K562 (cell line): Measurements from ENCODE around the gene NOP14. TPM values are rescaled to one million over a fixed set of nuclear protein-coding genes. Genes with fewer than 3 reads are reported as not detected.

Experiments used
- CBX1 ChIP-seq: sonication (generic); IDR thresholded peaks from 2 replicates; pipeline ENCODE4 v1.6.1; 2016; ENCODE audit warnings: antibody characterized with exemption, low read depth, mild to moderate bottlenecking
- CCNT2 ChIP-seq: IDR thresholded peaks from 2 replicates; pipeline ENCODE4 v1.6.1; 2011; ENCODE audit warnings: borderline replicate concordance, low read depth, mild to moderate bottlenecking, moderate library complexity, mixed read lengths, low read length; ENCODE audit not compliant: insufficient read length; ENCODE audit errors: extremely low read depth
- E2F3 ChIP-seq: fragments of 250-450 bp; sonication (Bioruptor Pico); IDR thresholded peaks from 2 replicates; pipeline ENCODE4 v1.4.0; 2020; ENCODE audit warnings: mild to moderate bottlenecking
- E2F6 ChIP-seq, 2 experiments: IDR thresholded peaks; 2 replicates each; pipeline ENCODE4 v1.6.1; 2011; ENCODE audit warnings: borderline replicate concordance in 1 of 2, control low read depth in 1 of 2, low read depth in 1 of 2, low read length in 1 of 2, mild to moderate bottlenecking in 1 of 2, mixed read lengths in 1 of 2, moderate library complexity in 1 of 2; ENCODE audit not compliant: insufficient read depth in 1 of 2, insufficient read length in 1 of 2, poor library complexity in 1 of 2, severe bottlenecking in 1 of 2; ENCODE audit errors: extremely low read depth in 1 of 2
- FOXA1 ChIP-seq: fragments of 450-650 bp; IDR thresholded peaks from 2 replicates; pipeline ENCODE4 v1.6.1; 2016; ENCODE audit warnings: mild to moderate bottlenecking, borderline replicate concordance
- FOXJ2 ChIP-seq: fragments of 200-800 bp; sonication (Bioruptor generic); IDR thresholded peaks from 2 replicates; pipeline ENCODE4 v1.6.1; 2016; ENCODE audit warnings: missing genetic modification characterization, missing compliant biosample characterization
- HDAC6 ChIP-seq: IDR thresholded peaks from 2 replicates; pipeline ENCODE4 v1.6.1; 2012; ENCODE audit warnings: low read depth, mild to moderate bottlenecking, control low read depth, inconsistent platforms, low read length, moderate library complexity
- ILK ChIP-seq: fragments of 450-650 bp; IDR thresholded peaks from 2 replicates; pipeline ENCODE4 v1.6.1; 2016; ENCODE audit warnings: missing genetic modification characterization, low read depth, mild to moderate bottlenecking, missing compliant biosample characterization, moderate library complexity, borderline replicate concordance
- NFYB ChIP-seq: IDR thresholded peaks from 2 replicates; pipeline ENCODE4 v1.6.1; 2011; ENCODE audit warnings: mild to moderate bottlenecking, moderate library complexity; ENCODE audit not compliant: insufficient read length; ENCODE audit errors: extremely low read depth
- NR2C1 ChIP-seq, 2 experiments: fragments of 450-650 bp; IDR thresholded peaks; 2 replicates each; pipeline ENCODE4 v1.6.1; 2017; ENCODE audit warnings: mild to moderate bottlenecking in 2 of 2, antibody characterized with exemption in 1 of 2, inconsistent platforms in 1 of 2, missing compliant biosample characterization in 1 of 2, missing genetic modification characterization in 1 of 2
- PPARD ChIP-seq: fragments of 250-450 bp; sonication (Bioruptor Pico); IDR thresholded peaks from 2 replicates; pipeline ENCODE4 v1.8.0; 2022; ENCODE audit warnings: inconsistent platforms, mild to moderate bottlenecking, moderate library complexity
- SP2 ChIP-seq: IDR thresholded peaks from 2 replicates; pipeline ENCODE4 v1.6.1; 2011; ENCODE audit warnings: mild to moderate bottlenecking, low read depth, low read length, moderate library complexity; ENCODE audit not compliant: poor library complexity, severe bottlenecking; ENCODE audit errors: extremely low read depth
- TAF1 ChIP-seq: IDR thresholded peaks from 2 replicates; pipeline ENCODE4 v1.6.1; 2011; ENCODE audit warnings: mild to moderate bottlenecking, low read length, moderate library complexity; ENCODE audit not compliant: insufficient read depth, control insufficient read depth, severe bottlenecking; ENCODE audit errors: extremely low read depth
- ZNF140 ChIP-seq: fragments of 250-450 bp; sonication (Bioruptor Pico); IDR thresholded peaks from 2 replicates; pipeline ENCODE4 v1.8.0; 2021; ENCODE audit warnings: moderate library complexity, mild to moderate bottlenecking, inconsistent platforms
- ZNF24 ChIP-seq: fragments of 450-650 bp; IDR thresholded peaks from 2 replicates; pipeline ENCODE4 v1.6.1; 2016
- ZZZ3 ChIP-seq: fragments of 450-650 bp; IDR thresholded peaks from 2 replicates; pipeline ENCODE4 v1.6.1; 2016; ENCODE audit warnings: antibody characterized with exemption, mild to moderate bottlenecking, moderate library complexity
- polyA plus RNA-seq, 8 experiments: library from polyadenylated mRNA; depleted of rRNA in 4 of 8; stranded (reverse) in 5 of 8; unstranded in 3 of 8; fragments of >200 nt; fragmentation: Nextera tagmentation in 2 of 8; fragmentation: Illumina TruSeq in 1 of 8; extraction: Ambion mirVana in 2 of 8; extraction: Trizol in 1 of 8; gene quantifications; 2 replicates each; pipeline versions ENCODE4 v1.2.1 to v1.2.3, GENCODE V29; 2011 to 2014; ENCODE audit warnings: inconsistent platforms in 1 of 8, missing spikeins in 1 of 8
- total RNA-seq, 7 experiments: library from RNA; depleted of rRNA in 6 of 7; stranded (reverse); fragments of >200 nt in 6 of 7; fragmentation: Illumina TruSeq in 2 of 7; extraction: Trizol in 2 of 7; gene quantifications; 2 replicates each; pipeline versions ENCODE4 v1.2.1 to v1.2.3, GENCODE V29; 2011 to 2021; ENCODE audit warnings: low replicate concordance in 1 of 7
- TF ChIP-seq, protein P1 (sequence below): fragments of 450-650 bp; IDR thresholded peaks from 2 replicates; pipeline ENCODE4 v1.7.0; 2016; ENCODE audit warnings: borderline replicate concordance
- TF ChIP-seq, protein P2 (sequence below): fragments of 250-450 bp; sonication (Bioruptor Pico); IDR thresholded peaks from 2 replicates; pipeline ENCODE4 v1.4.0; 2020; ENCODE audit warnings: mild to moderate bottlenecking, moderate library complexity, borderline replicate concordance
- TF ChIP-seq, protein P3 (sequence below): sonication (generic); formaldehyde crosslinking; IDR thresholded peaks from 2 replicates; pipeline ENCODE4 v1.8.1; 2022; ENCODE audit warnings: missing genetic modification reagents

NOP14 gene
- total and polyA plus RNA-seq, 9 of the 15 experiments (the other 6 are each of a cell fraction or from before 2014, with no cell fraction given), result 12.7 to 76.0 (median 50.9) TPM

GRCh38 chr4:2963175-2963965 lies at the start of gene NOP14, which contains the start of gene GRK4 (continued):
- TF ChIP-seq, protein P1, sequence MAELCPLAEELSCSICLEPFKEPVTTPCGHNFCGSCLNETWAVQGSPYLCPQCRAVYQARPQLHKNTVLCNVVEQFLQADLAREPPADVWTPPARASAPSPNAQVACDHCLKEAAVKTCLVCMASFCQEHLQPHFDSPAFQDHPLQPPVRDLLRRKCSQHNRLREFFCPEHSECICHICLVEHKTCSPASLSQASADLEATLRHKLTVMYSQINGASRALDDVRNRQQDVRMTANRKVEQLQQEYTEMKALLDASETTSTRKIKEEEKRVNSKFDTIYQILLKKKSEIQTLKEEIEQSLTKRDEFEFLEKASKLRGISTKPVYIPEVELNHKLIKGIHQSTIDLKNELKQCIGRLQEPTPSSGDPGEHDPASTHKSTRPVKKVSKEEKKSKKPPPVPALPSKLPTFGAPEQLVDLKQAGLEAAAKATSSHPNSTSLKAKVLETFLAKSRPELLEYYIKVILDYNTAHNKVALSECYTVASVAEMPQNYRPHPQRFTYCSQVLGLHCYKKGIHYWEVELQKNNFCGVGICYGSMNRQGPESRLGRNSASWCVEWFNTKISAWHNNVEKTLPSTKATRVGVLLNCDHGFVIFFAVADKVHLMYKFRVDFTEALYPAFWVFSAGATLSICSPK, result no peak
- peak; percentile 88 for TF ChIP-seq CCNT2
- TF ChIP-seq ILK (tag), result no peak
- TF ChIP-seq, protein P2, sequence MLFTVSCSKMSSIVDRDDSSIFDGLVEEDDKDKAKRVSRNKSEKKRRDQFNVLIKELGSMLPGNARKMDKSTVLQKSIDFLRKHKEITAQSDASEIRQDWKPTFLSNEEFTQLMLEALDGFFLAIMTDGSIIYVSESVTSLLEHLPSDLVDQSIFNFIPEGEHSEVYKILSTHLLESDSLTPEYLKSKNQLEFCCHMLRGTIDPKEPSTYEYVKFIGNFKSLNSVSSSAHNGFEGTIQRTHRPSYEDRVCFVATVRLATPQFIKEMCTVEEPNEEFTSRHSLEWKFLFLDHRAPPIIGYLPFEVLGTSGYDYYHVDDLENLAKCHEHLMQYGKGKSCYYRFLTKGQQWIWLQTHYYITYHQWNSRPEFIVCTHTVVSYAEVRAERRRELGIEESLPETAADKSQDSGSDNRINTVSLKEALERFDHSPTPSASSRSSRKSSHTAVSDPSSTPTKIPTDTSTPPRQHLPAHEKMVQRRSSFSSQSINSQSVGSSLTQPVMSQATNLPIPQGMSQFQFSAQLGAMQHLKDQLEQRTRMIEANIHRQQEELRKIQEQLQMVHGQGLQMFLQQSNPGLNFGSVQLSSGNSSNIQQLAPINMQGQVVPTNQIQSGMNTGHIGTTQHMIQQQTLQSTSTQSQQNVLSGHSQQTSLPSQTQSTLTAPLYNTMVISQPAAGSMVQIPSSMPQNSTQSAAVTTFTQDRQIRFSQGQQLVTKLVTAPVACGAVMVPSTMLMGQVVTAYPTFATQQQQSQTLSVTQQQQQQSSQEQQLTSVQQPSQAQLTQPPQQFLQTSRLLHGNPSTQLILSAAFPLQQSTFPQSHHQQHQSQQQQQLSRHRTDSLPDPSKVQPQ (CRISPR knock-in tag), result no peak
- TF ChIP-seq HDAC6, result no peak
- no peak for TF ChIP-seq ZNF140
- no peak for TF ChIP-seq FOXA1
- TF ChIP-seq SP2, result no peak
- no peak for TF ChIP-seq ZZZ3
- TF ChIP-seq NR2C1 (IDR thresholded peaks at IDR 0.05), result no peak
- TF ChIP-seq NR2C1 (tag; IDR thresholded peaks at IDR 0.05), result peak; percentile 91
- TF ChIP-seq PPARD (CRISPR knock-in tag), result no peak
- TF ChIP-seq FOXJ2 (tag), result peak; percentile 97
- no peak; the same call in 1 of the 2 replicates for TF ChIP-seq CBX1
- TF ChIP-seq ZNF24, result 0 out of 2 replicates have a peak, but pooled peaks have one; percentile 13
- peak; percentile 47 for TF ChIP-seq TAF1
- TF ChIP-seq, protein P3, sequence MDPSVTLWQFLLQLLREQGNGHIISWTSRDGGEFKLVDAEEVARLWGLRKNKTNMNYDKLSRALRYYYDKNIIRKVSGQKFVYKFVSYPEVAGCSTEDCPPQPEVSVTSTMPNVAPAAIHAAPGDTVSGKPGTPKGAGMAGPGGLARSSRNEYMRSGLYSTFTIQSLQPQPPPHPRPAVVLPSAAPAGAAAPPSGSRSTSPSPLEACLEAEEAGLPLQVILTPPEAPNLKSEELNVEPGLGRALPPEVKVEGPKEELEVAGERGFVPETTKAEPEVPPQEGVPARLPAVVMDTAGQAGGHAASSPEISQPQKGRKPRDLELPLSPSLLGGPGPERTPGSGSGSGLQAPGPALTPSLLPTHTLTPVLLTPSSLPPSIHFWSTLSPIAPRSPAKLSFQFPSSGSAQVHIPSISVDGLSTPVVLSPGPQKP (CRISPR knock-in tag), result no peak
- TF ChIP-seq NFYB, result no peak
- TF ChIP-seq E2F6 (IDR thresholded peaks at IDR 0.05; ENCODE audit: borderline replicate concordance in 1 of 2, extremely low read depth in 1 of 2, insufficient read depth in 1 of 2, insufficient read length in 1 of 2, low read depth in 1 of 2, low read length in 1 of 2, poor library complexity in 1 of 2, severe bottlenecking in 1 of 2), result peak; percentile 98
- TF ChIP-seq E2F3 (CRISPR knock-in tag), result peak; percentile 81
